K562 (cell line): ENCODE data around the gene TMEM19. TPM values are rescaled to one million over a fixed set of nuclear protein-coding genes. Genes with fewer than 3 reads are reported as not detected.
A peak's percentile ranks its signal among the peaks of the same experiment; 100 is the strongest.

Experiments used
- CHD1 ChIP-seq: fragments of 200-600 bp; sonication (generic); IDR thresholded peaks from one replicate; pipeline ENCODE4 v1.6.1; 2012; ENCODE audit warnings: mild to moderate bottlenecking, moderate library complexity, low read length, inconsistent platforms
- FOXK2 ChIP-seq, 2 experiments: fragments of 450-650 bp; IDR thresholded peaks in 1 of 2; conservative IDR thresholded peaks in 1 of 2; 2 replicates each; pipeline ENCODE4 v1.6.1; 2016; ENCODE audit warnings: low read depth in 2 of 2, mild to moderate bottlenecking in 1 of 2
- GATAD2A ChIP-seq: fragments of 450-650 bp; IDR thresholded peaks from 2 replicates; pipeline ENCODE4 v1.6.1; 2017
- GATAD2B ChIP-seq: fragments of 450-650 bp; IDR thresholded peaks from 2 replicates; pipeline ENCODE4 v1.6.1; 2017; ENCODE audit warnings: mild to moderate bottlenecking, borderline replicate concordance
- HINFP ChIP-seq: fragments of 450-650 bp; conservative IDR thresholded peaks from 2 replicates; pipeline ENCODE4 v1.6.1; 2016; ENCODE audit warnings: missing genetic modification characterization, low read depth, mild to moderate bottlenecking, control low read depth, missing compliant biosample characterization
- LCOR ChIP-seq: sonication (generic); formaldehyde crosslinking; IDR thresholded peaks from 2 replicates; pipeline ENCODE4 v1.8.0; 2022; ENCODE audit warnings: mild to moderate bottlenecking, missing genetic modification reagents
- LEF1 ChIP-seq: fragments of 450-650 bp; IDR thresholded peaks from 2 replicates; pipeline ENCODE4 v1.6.1; 2016; ENCODE audit warnings: mild to moderate bottlenecking
- MTA2 ChIP-seq: fragments of 450-650 bp; IDR thresholded peaks from 2 replicates; pipeline ENCODE4 v1.6.1; 2016; ENCODE audit warnings: low read depth
- MTA3 ChIP-seq: fragments of 450-650 bp; formaldehyde crosslinking; IDR thresholded peaks from 2 replicates; pipeline ENCODE4 v1.6.1; 2017; ENCODE audit warnings: mild to moderate bottlenecking, borderline replicate concordance
- NCOR1 ChIP-seq: fragments of 450-650 bp; IDR thresholded peaks from 2 replicates; pipeline ENCODE4 v1.6.1; 2016; ENCODE audit warnings: mild to moderate bottlenecking, moderate library complexity
- RCOR1 ChIP-seq, 2 experiments: IDR thresholded peaks; 2 replicates each; pipeline ENCODE4 v1.6.1; 2012; ENCODE audit warnings: low read depth in 2 of 2, low read length in 2 of 2, borderline replicate concordance in 1 of 2, improper control_type of control experiment in 1 of 2
- REST ChIP-seq, 2 experiments: fragments of 450-650 bp; formaldehyde crosslinking in 1 of 2; IDR thresholded peaks; 2 replicates each; pipeline versions ENCODE4 v1.4.0 to v1.6.1; 2014 to 2020; ENCODE audit warnings: mild to moderate bottlenecking in 2 of 2, borderline replicate concordance in 1 of 2, low read depth in 1 of 2
- SMARCA4 ChIP-seq: fragments of 450-650 bp; IDR thresholded peaks from 2 replicates; pipeline ENCODE4 v1.6.1; 2016
- SMARCC2 ChIP-seq: fragments of 450-650 bp; IDR thresholded peaks from 2 replicates; pipeline ENCODE4 v1.6.1; 2017; ENCODE audit warnings: antibody characterized with exemption, moderate library complexity, mild to moderate bottlenecking, low read depth
- STAT5A ChIP-seq: IDR thresholded peaks from 2 replicates; pipeline ENCODE4 v1.6.1; 2012; ENCODE audit warnings: low read length, inconsistent platforms, borderline replicate concordance
- TSC22D4 ChIP-seq: fragments of 450-650 bp; IDR thresholded peaks from 2 replicates; pipeline ENCODE4 v1.6.1; 2016; ENCODE audit warnings: missing genetic modification characterization, missing biosample characterization, control low read depth
- ZFPM2 ChIP-seq: fragments of 250-450 bp; sonication (Bioruptor Pico); IDR thresholded peaks from 2 replicates; pipeline ENCODE4 v1.5.1; 2022; ENCODE audit warnings: mild to moderate bottlenecking
- ZNF174 ChIP-seq: fragments of 250-450 bp; sonication (Bioruptor Pico); IDR thresholded peaks from 2 replicates; pipeline ENCODE4 v1.4.0; 2020; ENCODE audit warnings: mild to moderate bottlenecking
- ZNF436 ChIP-seq: fragments of 250-450, 450-650 bp; sonication (Bioruptor Pico); formaldehyde crosslinking; IDR thresholded peaks from 2 replicates; pipeline ENCODE4 v1.7.0; 2020; ENCODE audit warnings: mild to moderate bottlenecking
- ZNF644 ChIP-seq: fragments of 200-800 bp; sonication (Bioruptor generic); IDR thresholded peaks from 2 replicates; pipeline ENCODE4 v1.6.1; 2016; ENCODE audit warnings: low read depth, missing genetic modification characterization, missing compliant biosample characterization
- ZNF766 ChIP-seq: fragments of 200-800 bp; sonication (Bioruptor generic); conservative IDR thresholded peaks from 2 replicates; pipeline ENCODE4 v1.6.1; 2016; ENCODE audit warnings: missing genetic modification characterization, missing compliant biosample characterization
- polyA plus RNA-seq, 8 experiments: library from polyadenylated mRNA; depleted of rRNA in 4 of 8; stranded (reverse) in 5 of 8; unstranded in 3 of 8; fragments of >200 nt; fragmentation: Nextera tagmentation in 2 of 8; fragmentation: Illumina TruSeq in 1 of 8; extraction: Ambion mirVana in 2 of 8; extraction: Trizol in 1 of 8; gene quantifications; 2 replicates each; pipeline versions ENCODE4 v1.2.1 to v1.2.3, GENCODE V29; 2011 to 2014; ENCODE audit warnings: inconsistent platforms in 1 of 8, missing spikeins in 1 of 8
- total RNA-seq, 7 experiments: library from RNA; depleted of rRNA in 6 of 7; stranded (reverse); fragments of >200 nt in 6 of 7; fragmentation: Illumina TruSeq in 2 of 7; extraction: Trizol in 2 of 7; gene quantifications; 2 replicates each; pipeline versions ENCODE4 v1.2.1 to v1.2.3, GENCODE V29; 2011 to 2021; ENCODE audit warnings: low replicate concordance in 1 of 7

The TMEM19 gene
- total and polyA plus RNA-seq, 9 of the 15 experiments (the other 6 are each of a cell fraction or from before 2014, with no cell fraction given), result 8.2 to 24.2 (median 17.2) TPM

- TF ChIP-seq MTA3, result 0 out of 2 replicates have a peak, but pooled peaks have one; percentile 40
- TF ChIP-seq ZNF766, result peak; percentile 72; the same call in 1 of the 2 replicates
- no peak for TF ChIP-seq ZFPM2 (CRISPR knock-in tag)
- TF ChIP-seq FOXK2 (conservative IDR thresholded peaks at IDR 0.05 in 1 of 2, IDR thresholded peaks at IDR 0.05 in 1 of 2; ENCODE audit: low read depth in 2 of 2), result peak; percentile 65 to 71; a peak in 2 of 4 replicates
- TF ChIP-seq GATAD2B, result peak; percentile 66; the same call in 1 of the 2 replicates
- TF ChIP-seq TSC22D4 (tag), result no peak
- TF ChIP-seq STAT5A, result peak; percentile 38; the same call in 1 of the 2 replicates
- TF ChIP-seq ZNF174 (CRISPR knock-in tag), result no peak
- peak; percentile 84 for TF ChIP-seq SMARCA4
- peak; percentile 35 for TF ChIP-seq REST (IDR thresholded peaks at IDR 0.05; ENCODE audit: borderline replicate concordance)
- no peak for TF ChIP-seq REST (CRISPR knock-in tag; IDR thresholded peaks at IDR 0.05; ENCODE audit: low read depth)
- no peak for TF ChIP-seq ZNF436 (CRISPR knock-in tag)
- peak; percentile 55; the same call in 1 of the 2 replicates for TF ChIP-seq MTA2
- no peak for TF ChIP-seq HINFP
- TF ChIP-seq CHD1, result no peak
- TF ChIP-seq NCOR1, result peak; percentile 73
- peak; percentile 64; the same call in 1 of the 2 replicates for TF ChIP-seq GATAD2A
- peak; percentile 83 for TF ChIP-seq LCOR (CRISPR knock-in tag)
- 0 out of 2 replicates have a peak, but pooled peaks have one; percentile 38 for TF ChIP-seq SMARCC2
- peak in 1 of 2 experiments; percentile 80; a peak in 2 of 4 replicates for TF ChIP-seq RCOR1 (IDR thresholded peaks at IDR 0.05; ENCODE audit: borderline replicate concordance in 1 of 2, low read depth in 2 of 2, low read length in 2 of 2)
- TF ChIP-seq ZNF644, result peak; percentile 77; the same call in 1 of the 2 replicates
- 0 out of 2 replicates have a peak, but pooled peaks have one; percentile 14 for TF ChIP-seq LEF1
Measured at GRCh38 chr12:71671816-71672215, 14.1 kb upstream of the TMEM19 start (continued).
